GM23338 (cell line): Measurements from ENCODE around the gene IGLL5. TPM values are rescaled to one million over a fixed set of nuclear protein-coding genes. Genes with fewer than 3 reads are reported as not detected.

Source experiments
- ATAC-seq: fragments of 200-7000 bp; cut with Tn5 transposase; 3 replicates; pipeline ENCODE4 v1.9.1; 2020
- DNase-seq: peaks from one replicate; pipeline ENCODE4 v3.0.0-alpha.2; 2015; ENCODE audit warnings: low spot score
- H2AFZ ChIP-seq: fragments of 200-600 bp; sonication (generic); 2 replicates; pipeline ENCODE4 v1.8.0; 2016; ENCODE audit warnings: antibody characterized with exemption, mild to moderate bottlenecking, moderate library complexity
- H3F3A ChIP-seq: fragments of 200-600 bp; sonication (generic); replicated peaks from 2 replicates; pipeline ENCODE4 v1.8.0; 2017; ENCODE audit warnings: antibody characterized with exemption, mixed run types, low read depth
- H3K27ac ChIP-seq: fragments of 200-600 bp; sonication (generic); 2 replicates; pipeline ENCODE4 v1.6.1; 2016; ENCODE audit warnings: low read depth
- H3K27me3 ChIP-seq: fragments of 200-600 bp; sonication (generic); 2 replicates; pipeline ENCODE4 v1.8.0; 2016; ENCODE audit warnings: mild to moderate bottlenecking, mixed run types, moderate library complexity; ENCODE audit not compliant: insufficient read depth
- H3K36me3 ChIP-seq: fragments of 200-600 bp; sonication (generic); 2 replicates; pipeline ENCODE4 v1.8.0; 2016; ENCODE audit warnings: mild to moderate bottlenecking; ENCODE audit not compliant: insufficient read depth
- H3K4me1 ChIP-seq: fragments of 200-600 bp; sonication (generic); 2 replicates; pipeline ENCODE4 v1.8.0; 2016; ENCODE audit warnings: mild to moderate bottlenecking, moderate library complexity; ENCODE audit not compliant: insufficient read depth
- H3K4me2 ChIP-seq: fragments of 200-600 bp; sonication (generic); 2 replicates; pipeline ENCODE4 v1.7.1; 2017; ENCODE audit warnings: mixed run types
- H3K4me3 ChIP-seq: fragments of 200-600 bp; sonication (generic); 2 replicates; pipeline ENCODE4 v1.6.1; 2016; ENCODE audit warnings: mixed run types
- H3K79me2 ChIP-seq: fragments of 200-600 bp; sonication (generic); replicated peaks from 2 replicates; pipeline ENCODE4 v1.8.0; 2017; ENCODE audit warnings: mild to moderate bottlenecking; ENCODE audit not compliant: insufficient read depth
- H3K9me2 ChIP-seq: fragments of 200-600 bp; sonication (generic); 2 replicates; pipeline ENCODE4 v1.8.0; 2017; ENCODE audit not compliant: insufficient read depth
- H4K20me1 ChIP-seq: fragments of 200-600 bp; sonication (generic); replicated peaks from 2 replicates; pipeline ENCODE4 v1.8.0; 2017; ENCODE audit warnings: mild to moderate bottlenecking; ENCODE audit not compliant: insufficient read depth
- H3K27ac Mint-ChIP-seq: 2 replicates; pipeline ENCODE4 v1.8.0; 2020; ENCODE audit warnings: inconsistent platforms, mild to moderate bottlenecking, moderate library complexity, mixed read lengths
- H3K27me3 Mint-ChIP-seq: 3 replicates; pipeline ENCODE4 v1.8.0; 2022; ENCODE audit warnings: low read depth, mild to moderate bottlenecking, moderate library complexity, mixed read lengths, inconsistent platforms; ENCODE audit not compliant: insufficient read depth, poor library complexity
- H3K36me3 Mint-ChIP-seq: 3 replicates; pipeline ENCODE4 v1.8.0; 2021; ENCODE audit warnings: low read depth, mild to moderate bottlenecking, inconsistent platforms, moderate library complexity, mixed read lengths
- H3K4me1 Mint-ChIP-seq: 3 replicates; pipeline ENCODE4 v1.8.0; 2020; ENCODE audit warnings: mild to moderate bottlenecking, inconsistent platforms, mixed read lengths
- H3K4me3 Mint-ChIP-seq: 3 replicates; pipeline ENCODE4 v1.8.0; 2021; ENCODE audit warnings: moderate library complexity, mild to moderate bottlenecking, inconsistent platforms, mixed read lengths
- H3K9me3 Mint-ChIP-seq: 3 replicates; pipeline ENCODE4 v1.8.0; 2020; ENCODE audit warnings: moderate library complexity, mild to moderate bottlenecking, inconsistent platforms, mixed read lengths
- CREB1 ChIP-seq: fragments of 250-450 bp; sonication (Bioruptor Pico); IDR thresholded peaks from 2 replicates; pipeline ENCODE4 v1.5.0; 2020; ENCODE audit warnings: low read depth, mild to moderate bottlenecking, moderate library complexity
- EZH2 ChIP-seq: fragments of 200-600 bp; sonication (generic); IDR thresholded peaks from one replicate; pipeline ENCODE4 v1.8.0; 2017; ENCODE audit warnings: antibody characterized with exemption, mild to moderate bottlenecking, low read depth; ENCODE audit not compliant: unreplicated experiment
- NANOG ChIP-seq: IDR thresholded peaks from 2 replicates; pipeline ENCODE4 v1.6.1; 2016; ENCODE audit warnings: antibody characterized with exemption, borderline replicate concordance
- POLR2AphosphoS5 ChIP-seq: IDR thresholded peaks from 2 replicates; pipeline ENCODE4 v1.6.1; 2016; ENCODE audit warnings: antibody characterized with exemption, low read depth
- STAT1 ChIP-seq: IDR thresholded peaks from one replicate; pipeline ENCODE4 v1.6.1; 2016; ENCODE audit warnings: antibody characterized with exemption; ENCODE audit not compliant: unreplicated experiment
- ZNF462 ChIP-seq: fragments of 250-450 bp; sonication (Bioruptor Pico); IDR thresholded peaks from 2 replicates; pipeline ENCODE4 v1.5.0; 2020; ENCODE audit warnings: mild to moderate bottlenecking, moderate library complexity
- polyA plus RNA-seq: library from polyadenylated mRNA; unstranded; fragments of >200 nt; fragmentation: Nextera tagmentation; extraction: Ambion mirVana; gene quantifications from 2 replicates; pipeline ENCODE4 v1.2.1, GENCODE V29; 2016
- total RNA-seq: library from RNA; depleted of rRNA; stranded (reverse); fragments of >200 nt; shearing (Covaris generic); gene quantifications from 2 replicates; pipeline ENCODE4 v1.2.3, GENCODE V29; 2014

Gene IGLL5
- total and polyA plus RNA-seq, 2 experiments from 2014 or later, result not detected

GRCh38 chr22:22866381-22867111, 21.1 kb upstream of the IGLL5 start:
- H3K27ac Mint-ChIP-seq, result no peak overlapping the region
- no peak for ATAC-seq
- peaks cover 30% of the 10 kb centered on the region for H3K27me3 Mint-ChIP-seq

More at GRCh38 chr22:22866381-22867111, 21.1 kb upstream of the IGLL5 start:
- no peaks in the 10 kb centered on the region for H3F3A ChIP-seq
- H3K9me2 ChIP-seq, result no peaks in the 10 kb centered on the region
- H3K9me3 Mint-ChIP-seq, result no peaks in the 10 kb centered on the region
- DNase-seq, result no peak
- no peak overlapping the region for H3K4me3 Mint-ChIP-seq
- H3K4me1 Mint-ChIP-seq, result no peaks in the 10 kb centered on the region
- H3K36me3 ChIP-seq, result no peaks in the 10 kb centered on the region
- peaks cover 99% of the 10 kb centered on the region for H3K27me3 ChIP-seq
- no peaks in the 10 kb centered on the region for H3K36me3 Mint-ChIP-seq
- H4K20me1 ChIP-seq, result no peaks in the 10 kb centered on the region
- no peaks in the 10 kb centered on the region for H3K79me2 ChIP-seq
- TF ChIP-seq STAT1 (no peak), EZH2 (peak; percentile 21), POLR2AphosphoS5 (no peak), CREB1 (no peak), NANOG (no peak), ZNF462 (CRISPR knock-in tag) (no peak)
- H3K4me1 ChIP-seq, result no peaks in the 10 kb centered on the region
- H3K4me3 ChIP-seq, result no peak overlapping the region
- H3K27ac ChIP-seq, result no peak overlapping the region
- no peak overlapping the region for H2AFZ ChIP-seq
- H3K4me2 ChIP-seq, result no peak overlapping the region
